Thyroid gland (tissue), 4 donors: ENCODE measurements around the gene FSD1L.

Experiments
- POLR2A ChIP-seq, 2 donors: fragments of 450-650 bp; IDR thresholded peaks; one replicate each; pipeline ENCODE4 v1.6.1; 2017; ENCODE audit warnings: antibody characterized with exemption in 2 of 2, mild to moderate bottlenecking in 2 of 2, moderate library complexity in 1 of 2
- TF ChIP-seq, protein P1 (sequence below), 6 experiments: fragments of 200-600 bp in 3 of 6; fragments of 450-650 bp in 3 of 6; sonication (generic) in 3 of 6; IDR thresholded peaks; one replicate each; pipeline ENCODE4 v1.5.1; 2016 to 2019; ENCODE audit warnings: antibody characterized with exemption in 6 of 6, mild to moderate bottlenecking in 2 of 6, inconsistent platforms in 1 of 6, moderate library complexity in 1 of 6

DNA sequence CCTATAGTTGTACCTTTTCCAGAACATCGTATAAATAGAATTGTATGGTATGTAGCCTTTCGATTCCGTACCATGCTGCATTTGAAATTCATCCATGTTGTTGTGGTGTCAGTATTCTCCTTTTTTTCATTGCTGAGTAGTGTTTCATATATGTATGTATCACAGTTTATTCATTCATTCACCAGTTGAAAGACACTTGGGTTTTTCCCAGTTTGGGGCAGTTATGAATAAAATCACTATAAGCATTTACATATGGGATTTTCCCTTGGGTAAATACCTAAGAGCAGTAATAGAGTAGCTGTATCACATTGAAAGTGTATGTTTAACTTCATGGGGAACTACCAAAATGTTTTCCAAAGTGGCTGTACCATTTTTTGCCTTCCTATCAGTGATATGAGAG lies 94.0 kb downstream of the FSD1L start:
- no peak for TF ChIP-seq POLR2A (IDR thresholded peaks at IDR 0.05)
- TF ChIP-seq, protein P1, sequence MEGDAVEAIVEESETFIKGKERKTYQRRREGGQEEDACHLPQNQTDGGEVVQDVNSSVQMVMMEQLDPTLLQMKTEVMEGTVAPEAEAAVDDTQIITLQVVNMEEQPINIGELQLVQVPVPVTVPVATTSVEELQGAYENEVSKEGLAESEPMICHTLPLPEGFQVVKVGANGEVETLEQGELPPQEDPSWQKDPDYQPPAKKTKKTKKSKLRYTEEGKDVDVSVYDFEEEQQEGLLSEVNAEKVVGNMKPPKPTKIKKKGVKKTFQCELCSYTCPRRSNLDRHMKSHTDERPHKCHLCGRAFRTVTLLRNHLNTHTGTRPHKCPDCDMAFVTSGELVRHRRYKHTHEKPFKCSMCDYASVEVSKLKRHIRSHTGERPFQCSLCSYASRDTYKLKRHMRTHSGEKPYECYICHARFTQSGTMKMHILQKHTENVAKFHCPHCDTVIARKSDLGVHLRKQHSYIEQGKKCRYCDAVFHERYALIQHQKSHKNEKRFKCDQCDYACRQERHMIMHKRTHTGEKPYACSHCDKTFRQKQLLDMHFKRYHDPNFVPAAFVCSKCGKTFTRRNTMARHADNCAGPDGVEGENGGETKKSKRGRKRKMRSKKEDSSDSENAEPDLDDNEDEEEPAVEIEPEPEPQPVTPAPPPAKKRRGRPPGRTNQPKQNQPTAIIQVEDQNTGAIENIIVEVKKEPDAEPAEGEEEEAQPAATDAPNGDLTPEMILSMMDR (IDR thresholded peaks at IDR 0.05), result no peak
